ENCODE results near the gene ZC3H10.

Gene ZC3H10

DNA sequence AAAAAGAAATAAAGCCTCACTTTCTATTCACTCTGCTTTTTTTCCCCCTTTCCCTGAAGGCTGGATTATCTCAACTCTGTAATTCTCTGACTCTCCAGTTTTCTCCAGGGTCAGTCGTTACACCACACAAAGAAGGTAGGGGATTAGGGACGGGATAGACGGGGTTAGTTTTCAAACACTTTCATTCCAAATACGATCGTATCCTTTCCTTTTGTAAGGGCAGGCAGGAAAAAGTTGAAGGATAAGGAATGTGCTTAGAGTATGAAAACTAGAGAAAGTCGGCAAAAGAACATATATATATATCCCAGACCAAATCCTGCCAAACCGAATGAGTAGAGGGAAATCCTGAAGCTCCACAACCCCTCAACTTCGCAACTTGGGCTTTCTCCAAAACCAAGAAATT, 9.4 kb downstream of the ZC3H10 start:
- in situ Hi-C loops (cut with HindIII; ENCODE audit: low sequenced_read_pairs), result no loop called here

DNA sequence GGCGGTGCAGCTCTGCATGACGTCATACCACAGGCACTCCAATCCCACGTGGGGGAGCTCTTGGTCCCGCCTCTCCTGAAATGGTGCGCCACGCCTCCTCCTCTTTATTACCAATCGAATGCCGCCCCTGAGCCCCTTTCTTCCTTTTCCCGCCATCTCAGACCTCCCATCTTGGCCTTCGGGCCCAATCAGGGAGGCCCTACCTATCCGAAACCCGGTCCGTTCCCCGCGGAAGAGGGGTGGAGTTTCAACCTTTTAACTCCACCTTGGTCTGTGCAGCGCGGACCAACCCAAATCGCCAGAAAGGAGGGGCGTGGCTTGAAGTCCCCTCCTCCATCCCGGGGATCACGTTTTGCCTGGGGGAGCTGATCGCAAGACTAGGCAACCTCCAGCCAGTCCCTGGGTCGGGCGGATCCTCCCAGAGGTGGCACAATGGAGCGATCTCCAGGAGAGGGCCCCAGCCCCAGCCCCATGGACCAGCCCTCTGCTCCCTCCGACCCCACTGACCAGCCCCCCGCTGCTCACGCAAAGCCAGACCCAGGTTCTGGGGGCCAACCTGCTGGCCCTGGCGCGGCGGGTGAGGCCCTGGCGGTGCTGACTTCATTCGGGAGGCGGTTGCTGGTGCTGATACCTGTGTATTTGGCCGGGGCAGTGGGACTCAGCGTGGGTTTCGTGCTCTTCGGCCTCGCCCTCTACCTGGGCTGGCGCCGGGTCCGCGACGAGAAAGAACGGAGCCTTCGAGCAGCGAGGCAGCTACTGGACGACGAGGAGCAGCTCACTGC, 10.0 kb downstream of the ZC3H10 start, which contains the start of gene ESYT1:
TSS of gene ESYT1 (plus strand) at position 380 of the 782 bp plus-strand sequence. CDS start at position 433, 53 bp downstream.
- in situ Hi-C loops (cut with HindIII; ENCODE audit: low sequenced_read_pairs), result no loop called here

DNA sequence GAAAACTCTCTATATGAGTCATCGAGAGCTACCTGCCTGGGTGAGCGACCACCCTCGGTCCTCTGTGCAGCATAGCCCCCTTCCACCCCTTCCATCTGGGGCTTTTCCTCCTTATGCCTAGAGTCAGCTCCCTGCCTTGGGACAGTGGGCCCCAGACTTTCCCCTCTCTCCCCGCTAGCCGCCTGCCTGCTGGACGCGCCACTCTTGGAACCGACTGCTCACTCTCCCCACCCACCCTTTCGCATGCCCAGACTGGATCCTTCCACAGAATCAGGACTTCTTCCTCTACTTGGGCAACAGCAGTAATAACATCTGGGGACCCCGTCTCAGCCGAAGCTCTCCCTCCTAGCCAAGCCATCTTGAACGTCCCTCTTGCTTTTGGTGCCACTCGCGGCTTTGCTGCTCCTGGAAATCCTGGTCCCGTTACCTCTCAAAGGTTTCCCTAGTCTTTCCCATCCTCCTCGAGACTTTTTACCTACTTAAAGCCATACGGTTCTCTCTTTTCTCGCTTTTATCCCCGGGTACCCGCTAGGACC, 10.7 kb downstream of the ZC3H10 start:
- in situ Hi-C loops (cut with HindIII; ENCODE audit: low sequenced_read_pairs), result no loop called here

DNA sequence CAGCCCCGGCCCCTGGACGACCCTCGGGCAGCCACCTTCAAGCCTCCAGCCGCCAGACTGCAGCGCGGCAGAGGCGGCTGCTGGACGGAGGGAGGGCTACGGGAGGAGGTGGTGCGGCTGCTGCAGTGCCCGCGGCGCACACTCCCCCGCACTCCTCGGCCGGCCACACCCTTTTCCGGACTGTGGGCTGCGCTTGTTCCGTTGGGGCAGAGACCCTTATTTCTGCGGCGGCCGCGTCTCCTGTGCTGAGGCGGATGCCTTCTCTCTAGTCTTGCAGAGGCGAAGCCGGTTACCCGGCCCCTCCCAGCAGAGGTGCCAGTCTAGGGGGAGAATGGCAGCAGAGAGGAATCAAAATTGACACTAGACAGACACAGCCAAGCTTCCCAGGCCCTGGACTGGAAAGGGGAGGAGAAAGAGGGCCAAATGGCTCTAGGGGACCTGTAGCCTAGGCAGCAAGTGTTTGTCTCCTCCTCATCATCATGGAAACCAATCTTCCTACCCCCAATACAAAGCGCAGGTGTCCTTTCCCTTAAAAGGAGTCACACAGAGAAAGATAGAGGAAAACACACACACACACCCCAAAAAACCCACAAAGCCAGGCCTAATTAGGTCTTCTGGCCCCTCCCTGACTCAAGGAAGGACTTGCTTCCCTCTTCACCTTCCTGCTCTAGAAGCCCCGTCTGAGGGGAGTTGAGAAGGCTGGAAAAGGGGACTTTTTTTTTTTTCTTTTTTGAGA, 11.3 kb downstream of the ZC3H10 start:
- in situ Hi-C loops (cut with HindIII; ENCODE audit: low sequenced_read_pairs), result no loop called here

DNA sequence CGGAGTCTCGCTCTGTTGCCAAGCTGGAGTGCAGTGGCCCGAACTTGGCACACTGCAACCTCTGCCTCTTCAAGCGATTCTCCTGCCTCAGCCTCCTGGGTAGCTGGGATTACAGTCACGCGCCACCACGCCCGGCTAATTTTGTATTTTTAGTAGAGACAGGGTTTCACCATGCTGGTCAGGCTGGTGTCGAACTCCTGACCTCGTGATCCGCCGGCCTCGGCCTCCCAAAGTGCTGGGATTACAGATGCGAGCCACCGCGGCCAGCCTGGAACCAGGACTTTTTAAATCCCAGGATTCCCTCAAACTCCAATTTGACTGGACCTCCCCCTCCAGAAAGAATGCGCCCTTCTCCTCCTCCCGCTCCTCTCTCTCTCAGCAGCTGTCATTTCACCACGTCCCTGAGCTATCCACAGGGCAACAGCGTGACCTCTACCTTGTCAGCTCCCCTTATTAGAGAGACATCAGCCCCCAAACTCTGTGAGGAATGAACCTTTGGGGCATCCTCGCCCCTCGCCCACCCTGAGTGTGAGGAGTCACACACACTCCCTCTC, 12.0 kb downstream of the ZC3H10 start:
- in situ Hi-C loops (cut with HindIII; ENCODE audit: low sequenced_read_pairs), result no loop called here

DNA sequence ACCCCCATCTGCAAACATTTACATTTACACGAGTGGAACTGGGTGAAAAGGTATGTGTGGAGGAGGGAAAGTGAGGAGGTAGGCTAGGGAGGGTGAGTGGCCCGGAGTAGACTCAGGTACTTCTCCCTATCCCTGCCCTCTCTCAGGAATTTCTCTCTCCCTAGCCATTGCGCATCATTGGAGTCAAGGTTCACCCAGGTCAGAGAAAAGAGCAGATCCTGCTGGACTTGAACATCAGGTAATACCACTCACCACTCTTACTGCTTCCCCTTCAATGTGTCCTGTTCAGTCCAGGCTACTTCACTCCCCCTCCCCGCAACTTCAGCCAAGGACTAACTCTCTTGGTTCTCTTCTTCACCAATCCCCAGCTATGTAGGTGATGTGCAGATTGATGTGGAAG, 12.8 kb downstream of the ZC3H10 start:
- in situ Hi-C loops (cut with HindIII; ENCODE audit: low sequenced_read_pairs), result no loop called here

DNA sequence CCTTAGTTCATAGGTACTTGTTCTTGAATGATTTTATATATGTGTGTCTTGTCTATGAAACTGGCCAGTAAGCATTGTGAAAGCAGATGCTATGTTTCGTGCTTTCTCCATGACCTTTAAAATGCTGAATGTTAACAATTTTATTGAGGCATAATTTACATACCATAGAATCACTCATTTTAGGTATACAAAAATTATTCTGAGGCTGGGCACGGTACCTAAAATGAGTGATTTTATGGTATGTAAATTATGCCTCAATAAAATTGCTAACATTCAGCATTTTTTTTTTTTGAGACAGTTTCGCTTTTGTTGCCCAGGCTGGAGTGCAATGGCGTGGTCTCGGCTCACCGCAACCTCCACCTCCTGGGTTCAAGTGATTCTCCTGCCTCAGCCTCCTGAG, 16.8 kb downstream of the ZC3H10 start:
- in situ Hi-C loops (cut with HindIII; ENCODE audit: low sequenced_read_pairs), result no loop called here

DNA sequence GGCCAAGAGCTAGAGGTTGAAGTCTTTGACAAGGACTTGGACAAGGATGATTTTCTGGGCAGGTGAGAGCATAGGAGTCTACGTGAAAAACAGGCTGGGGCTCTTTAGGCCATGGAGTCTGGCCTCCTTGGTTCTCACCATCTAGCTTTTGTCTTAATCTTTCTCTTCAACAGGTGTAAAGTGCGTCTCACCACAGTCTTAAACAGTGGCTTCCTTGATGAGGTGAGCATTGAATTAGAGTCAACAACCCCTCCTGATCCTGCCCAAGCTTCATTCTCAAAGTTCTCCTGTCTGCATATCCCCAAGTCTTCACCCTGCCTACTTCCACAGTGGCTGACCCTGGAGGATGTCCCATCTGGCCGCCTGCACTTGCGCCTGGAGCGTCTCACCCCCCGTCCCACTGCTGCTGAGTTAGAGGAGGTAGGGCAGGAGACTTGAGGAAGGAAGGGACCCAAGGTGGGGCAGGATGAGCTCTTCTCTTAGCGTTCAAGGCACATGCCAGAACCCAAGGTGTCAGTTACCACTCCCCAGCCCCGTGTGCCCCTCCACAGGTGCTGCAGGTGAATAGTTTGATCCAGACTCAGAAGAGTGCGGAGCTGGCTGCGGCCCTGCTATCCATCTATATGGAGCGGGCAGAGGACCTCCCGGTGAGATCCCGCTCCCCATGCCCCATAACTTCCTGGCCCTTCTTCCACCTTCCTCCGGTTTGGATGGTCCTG, 19.9 kb downstream of the ZC3H10 start:
- in situ Hi-C loops (cut with HindIII; ENCODE audit: low sequenced_read_pairs), result no loop called here

DNA sequence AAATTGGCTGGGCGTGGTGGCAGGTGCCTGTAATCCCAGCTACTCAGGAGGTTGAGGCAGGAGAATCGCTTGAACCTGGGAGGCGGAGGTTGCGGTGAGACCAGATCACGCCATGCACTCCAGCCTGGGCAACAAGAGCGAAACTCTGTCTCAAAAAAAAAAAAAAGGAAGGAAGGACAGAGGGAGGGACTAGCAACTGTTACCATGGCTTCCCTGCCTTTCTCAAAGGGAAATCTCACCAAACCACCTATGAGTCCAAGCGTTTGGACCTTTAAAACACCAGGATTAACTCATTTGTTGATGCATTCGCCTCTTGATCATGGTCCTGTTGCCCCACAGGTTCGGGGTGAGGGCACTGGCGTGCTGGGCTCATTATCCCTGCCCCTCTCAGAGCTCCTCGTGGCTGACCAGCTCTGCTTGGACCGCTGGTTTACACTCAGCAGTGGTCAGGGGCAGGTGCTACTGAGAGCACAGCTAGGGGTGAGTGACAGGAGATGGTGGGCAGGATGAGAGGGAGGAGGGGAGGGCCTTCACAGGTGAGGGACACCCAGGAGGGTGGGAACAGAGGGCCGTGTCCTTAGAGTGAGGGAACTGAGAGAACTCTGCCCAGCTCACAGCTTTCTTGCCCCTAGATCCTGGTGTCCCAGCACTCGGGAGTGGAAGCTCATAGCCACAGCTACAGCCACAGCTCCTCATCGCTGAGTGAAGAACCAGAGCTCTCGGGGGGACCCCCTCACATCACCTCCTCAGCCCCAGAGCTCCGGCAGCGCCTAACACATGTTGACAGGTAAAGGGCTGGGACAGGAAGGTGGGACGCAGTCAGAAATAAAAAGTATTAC, 24.1 kb downstream of the ZC3H10 start:
- in situ Hi-C loops (cut with HindIII; ENCODE audit: low sequenced_read_pairs), result no loop called here

DNA sequence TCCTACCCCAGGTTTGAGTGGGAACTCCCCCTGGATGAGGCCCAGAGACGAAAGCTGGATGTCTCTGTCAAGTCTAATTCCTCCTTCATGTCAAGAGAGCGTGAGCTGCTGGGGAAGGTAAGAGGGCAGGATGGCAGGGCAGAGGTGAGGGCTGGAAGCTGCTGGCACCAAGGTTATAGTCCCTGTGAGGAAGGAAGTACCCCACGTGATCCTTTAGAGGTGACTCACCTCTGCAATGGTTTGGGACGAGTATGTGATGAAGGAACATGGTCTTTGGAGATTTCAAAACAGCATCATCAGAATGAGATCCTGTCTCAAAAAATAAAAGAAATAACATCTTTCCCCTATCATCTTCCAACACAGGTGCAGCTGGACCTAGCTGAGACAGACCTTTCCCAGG, 25.2 kb downstream of the ZC3H10 start:
- in situ Hi-C loops (cut with HindIII; ENCODE audit: low sequenced_read_pairs), result no loop called here

DNA sequence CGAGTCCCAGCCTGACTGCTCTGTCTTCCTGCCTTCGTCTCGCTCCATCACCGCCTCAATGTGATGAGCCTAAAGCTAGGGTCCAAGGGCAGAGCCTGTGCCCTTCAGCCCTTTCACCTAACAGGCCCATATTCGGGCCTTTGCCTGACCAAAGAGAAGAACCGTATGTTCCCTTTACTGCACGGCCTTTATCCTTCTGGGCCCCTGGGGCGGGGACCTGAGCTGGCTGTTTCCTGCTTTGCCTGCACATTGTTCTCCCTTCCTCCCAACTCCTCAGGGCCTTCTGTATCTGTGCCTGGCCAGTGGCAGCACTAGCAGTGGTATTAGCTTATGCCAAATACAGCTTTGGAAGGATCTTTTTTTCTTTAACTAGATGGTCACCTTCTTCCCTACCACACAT, 25.8 kb downstream of the ZC3H10 start:
- in situ Hi-C loops (cut with HindIII; ENCODE audit: low sequenced_read_pairs), result no loop called here

DNA sequence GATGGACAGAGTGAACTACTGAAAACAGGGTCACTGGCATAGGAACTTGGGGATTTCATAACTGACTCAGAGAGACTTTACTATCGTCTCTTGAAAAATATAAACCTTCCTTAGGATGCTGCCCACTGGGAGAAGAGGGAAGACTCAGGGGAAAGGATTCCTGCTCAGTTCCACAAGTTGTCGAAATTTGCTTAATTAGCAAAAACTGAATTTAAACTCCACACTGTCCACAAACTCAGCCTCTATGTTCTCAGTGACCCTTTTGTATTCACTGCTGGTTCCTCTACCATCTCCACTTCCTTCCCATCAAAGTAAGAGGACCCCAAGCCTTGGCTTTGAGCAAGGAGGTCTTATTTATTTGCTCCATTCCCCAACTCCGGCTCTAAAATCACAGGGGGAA, 27.2 kb downstream of the ZC3H10 start:
- in situ Hi-C loops (cut with HindIII; ENCODE audit: low sequenced_read_pairs), result no loop called here

DNA sequence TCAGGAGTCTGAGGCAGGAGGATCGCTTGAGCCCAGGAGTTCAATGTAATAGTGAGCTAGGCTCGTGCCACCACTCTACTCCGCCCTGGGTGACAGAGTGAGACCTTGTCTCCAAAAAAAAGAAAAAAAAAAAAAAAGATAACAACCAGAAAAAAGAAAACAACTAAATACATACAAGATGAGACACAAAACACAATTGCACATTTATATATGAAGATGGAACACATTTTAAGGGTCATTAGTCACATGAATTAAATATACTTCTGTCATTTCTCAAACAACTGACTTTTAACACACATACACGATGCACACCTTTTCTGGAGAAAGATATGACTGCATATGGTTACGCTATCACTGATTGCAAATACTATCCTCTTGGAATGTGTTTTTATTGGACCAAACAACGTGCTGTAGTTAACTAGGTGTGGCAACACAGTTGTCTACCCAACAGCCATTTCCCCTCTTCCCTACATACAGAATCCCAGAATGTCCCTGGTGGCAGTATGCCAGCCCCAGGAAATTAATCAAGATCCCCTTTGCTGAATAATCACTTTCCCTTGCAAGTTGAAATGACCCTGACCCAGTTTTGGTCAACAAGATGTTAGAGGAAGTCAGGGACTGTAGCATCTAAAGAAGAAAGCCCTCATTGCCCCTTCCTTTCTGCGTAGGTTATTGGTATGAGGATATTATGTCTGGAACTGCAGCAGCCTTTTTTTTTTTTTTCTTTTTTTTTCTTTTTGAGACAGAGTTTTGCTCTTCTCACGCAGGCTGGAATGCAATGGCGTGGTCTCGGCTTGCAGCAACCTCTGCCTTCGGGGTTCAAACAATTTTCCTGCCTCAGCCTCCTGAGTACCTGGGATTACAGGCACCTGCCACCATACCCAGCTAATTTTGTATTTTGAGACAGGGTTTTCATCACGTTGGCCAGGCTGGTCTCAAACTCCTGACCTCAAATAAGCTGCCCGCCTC, 28.7 kb downstream of the ZC3H10 start:
- in situ Hi-C loops (cut with HindIII; ENCODE audit: low sequenced_read_pairs), result no loop called here

DNA sequence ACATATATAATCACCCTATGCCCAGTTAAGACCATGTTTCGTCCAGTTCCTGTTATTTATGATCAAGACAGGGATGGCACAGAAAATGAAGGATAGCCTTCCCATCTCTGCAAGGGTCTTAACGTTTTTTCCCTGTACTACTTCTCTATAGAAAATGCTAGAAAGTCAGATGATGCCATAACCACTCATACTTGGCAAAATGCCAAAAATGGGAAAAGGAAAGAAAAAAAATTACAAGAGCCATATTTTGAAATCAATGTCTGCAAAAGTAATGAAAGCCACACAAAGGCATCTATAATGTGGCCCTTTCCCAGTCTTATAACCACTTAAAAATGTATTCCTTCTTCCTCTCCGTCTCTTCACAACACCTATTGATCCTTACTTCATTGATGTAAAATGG, 32.5 kb downstream of the ZC3H10 start:
- in situ Hi-C loops (cut with HindIII; ENCODE audit: low sequenced_read_pairs), result no loop called here

DNA sequence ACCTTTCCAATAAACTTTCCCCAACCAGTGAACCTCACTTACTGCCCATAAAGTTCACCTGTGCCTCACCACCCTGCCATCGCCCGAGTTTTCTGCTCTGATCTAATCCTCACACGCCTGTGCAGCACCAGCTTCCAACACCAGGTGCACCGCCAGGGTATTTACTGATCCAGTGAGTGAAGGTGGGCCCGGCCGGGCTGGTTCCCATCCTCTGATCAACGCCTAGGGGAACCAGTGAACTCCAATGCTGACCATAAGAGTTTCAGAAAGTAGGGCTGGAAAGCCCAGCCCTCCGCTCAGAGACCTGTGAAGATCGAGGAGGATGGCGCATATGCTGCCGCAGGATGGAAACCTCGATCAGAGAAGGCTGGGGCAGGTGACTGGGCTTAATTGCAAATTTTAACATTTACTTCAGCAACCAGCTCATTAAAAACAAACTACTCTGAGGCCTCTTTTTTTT, 33.6 kb downstream of the ZC3H10 start:
- in situ Hi-C loops (cut with HindIII; ENCODE audit: low sequenced_read_pairs), result no loop called here

DNA sequence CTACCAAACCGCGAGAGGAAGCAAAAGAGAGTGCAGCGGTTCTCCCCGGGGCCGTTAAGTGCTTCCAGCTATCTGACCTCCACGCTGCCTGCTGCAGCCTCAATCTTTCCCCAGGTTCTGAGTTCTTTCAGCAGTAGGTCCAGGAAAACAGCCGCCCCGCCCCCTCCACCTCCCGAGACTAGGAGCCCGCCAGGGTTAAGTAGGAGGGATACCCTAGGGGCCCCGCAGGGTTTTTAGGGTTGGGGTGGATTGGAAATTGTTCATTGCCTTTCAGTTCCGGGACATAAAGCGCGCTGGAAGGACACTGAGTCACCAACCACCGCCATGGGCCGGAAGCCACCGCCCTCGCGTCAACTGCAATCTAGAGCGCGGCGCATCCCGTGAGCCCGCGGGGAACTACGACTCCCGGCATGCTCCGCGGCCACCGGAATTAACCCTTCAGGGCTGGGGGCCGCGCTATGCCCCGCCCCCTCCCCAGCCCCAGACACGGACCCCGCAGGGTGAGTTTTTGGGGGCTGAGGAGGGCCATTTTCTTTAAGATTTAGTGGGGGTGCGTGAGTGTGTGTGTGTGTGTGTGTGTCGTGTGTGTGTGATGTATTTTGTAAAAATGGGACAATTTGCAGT, 34.2 kb downstream of the ZC3H10 start, which contains the start of gene MYL6B:
TSS of gene MYL6B (plus strand) at position 456 of the 624 bp plus-strand sequence. CDS start 1,332 bp downstream, outside the sequence.
- in situ Hi-C loops (cut with HindIII; ENCODE audit: low sequenced_read_pairs), result no loop called here

DNA sequence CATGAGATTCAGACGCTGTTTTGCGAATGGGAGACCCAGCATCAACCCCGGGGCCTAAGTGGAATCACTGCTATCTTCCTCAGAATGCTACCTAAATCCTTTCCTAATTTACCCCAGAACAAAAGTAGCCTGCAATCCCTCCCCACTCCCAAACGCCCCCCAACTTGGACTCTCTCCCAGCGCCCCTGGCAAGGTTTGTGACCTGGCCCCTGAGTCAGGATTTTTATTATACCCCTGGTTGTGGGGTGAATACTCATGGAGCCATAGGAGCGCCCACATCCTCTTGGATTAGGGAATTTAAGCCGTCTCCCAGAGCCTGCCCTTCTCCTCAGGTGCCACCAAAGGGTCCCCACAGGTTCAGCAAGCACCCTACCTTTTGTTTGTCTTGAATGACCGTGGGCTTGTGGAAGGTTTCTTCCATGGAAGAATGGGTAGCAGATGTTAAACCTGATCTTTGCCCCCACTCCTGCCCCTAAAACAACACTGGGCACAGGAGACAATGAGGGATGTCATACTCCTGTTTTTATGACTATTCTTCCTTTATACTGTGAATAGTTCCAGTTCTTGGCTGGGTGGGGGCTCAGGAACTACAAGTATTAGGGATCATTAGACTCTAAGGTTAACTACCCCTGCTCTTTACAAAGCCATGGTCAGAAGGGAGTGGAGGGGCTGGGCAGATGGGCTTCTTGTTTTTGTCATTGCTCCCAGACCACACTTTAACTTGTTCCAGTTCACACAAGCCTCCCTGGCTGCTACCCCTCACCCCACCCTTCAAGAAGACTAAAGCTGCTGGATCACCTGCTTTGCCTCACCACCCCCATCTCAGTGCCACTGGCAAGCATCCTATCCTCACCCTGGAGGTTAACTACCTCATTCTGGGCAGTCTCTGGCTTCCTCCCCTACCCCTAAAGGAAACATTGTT, 35.0 kb downstream of the ZC3H10 start:
- in situ Hi-C loops (cut with HindIII; ENCODE audit: low sequenced_read_pairs), result no loop called here
